ENCODE measurements around the gene YWHAB.

DNA sequence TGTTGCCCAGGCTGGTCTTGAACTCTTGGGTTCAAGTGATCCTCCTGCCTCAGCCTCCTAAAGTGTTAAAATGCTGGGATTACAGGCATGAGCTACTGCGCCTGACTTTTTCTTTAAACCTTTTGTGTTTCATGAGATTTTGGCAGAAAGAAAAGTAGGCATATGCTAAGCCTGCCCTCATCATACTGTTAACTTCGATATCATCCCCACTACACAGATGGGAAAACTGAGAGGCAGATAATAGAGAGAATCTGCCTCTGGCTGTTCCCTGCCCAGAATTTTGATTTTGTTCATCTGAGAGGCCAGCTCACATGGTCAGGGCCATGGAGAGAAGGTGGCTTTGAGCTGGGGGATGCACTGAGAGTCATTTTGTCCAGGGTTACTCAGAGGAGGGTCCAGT is 31.9 kb downstream of the YWHAB start:
- TF ChIP-seq, protein P1, sequence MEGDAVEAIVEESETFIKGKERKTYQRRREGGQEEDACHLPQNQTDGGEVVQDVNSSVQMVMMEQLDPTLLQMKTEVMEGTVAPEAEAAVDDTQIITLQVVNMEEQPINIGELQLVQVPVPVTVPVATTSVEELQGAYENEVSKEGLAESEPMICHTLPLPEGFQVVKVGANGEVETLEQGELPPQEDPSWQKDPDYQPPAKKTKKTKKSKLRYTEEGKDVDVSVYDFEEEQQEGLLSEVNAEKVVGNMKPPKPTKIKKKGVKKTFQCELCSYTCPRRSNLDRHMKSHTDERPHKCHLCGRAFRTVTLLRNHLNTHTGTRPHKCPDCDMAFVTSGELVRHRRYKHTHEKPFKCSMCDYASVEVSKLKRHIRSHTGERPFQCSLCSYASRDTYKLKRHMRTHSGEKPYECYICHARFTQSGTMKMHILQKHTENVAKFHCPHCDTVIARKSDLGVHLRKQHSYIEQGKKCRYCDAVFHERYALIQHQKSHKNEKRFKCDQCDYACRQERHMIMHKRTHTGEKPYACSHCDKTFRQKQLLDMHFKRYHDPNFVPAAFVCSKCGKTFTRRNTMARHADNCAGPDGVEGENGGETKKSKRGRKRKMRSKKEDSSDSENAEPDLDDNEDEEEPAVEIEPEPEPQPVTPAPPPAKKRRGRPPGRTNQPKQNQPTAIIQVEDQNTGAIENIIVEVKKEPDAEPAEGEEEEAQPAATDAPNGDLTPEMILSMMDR (IDR thresholded peaks at IDR 0.05; ENCODE audit: poor library complexity) = no peak
- no peak for TF ChIP-seq EZH2phosphoT487 (IDR thresholded peaks at IDR 0.05; ENCODE audit: low read depth, severe bottlenecking, unreplicated experiment)
- TF ChIP-seq EZH2 (IDR thresholded peaks at IDR 0.05; ENCODE audit: borderline replicate concordance) = no peak

Measured in hepatocyte (in vitro differentiated cells).